Measurements from ENCODE around the gene NUP210L.
A peak's percentile ranks its signal among the peaks of the same experiment; 100 is the strongest.

NUP210L gene

GRCh38 chr1:153990468-153991150 lies 164.3 kb downstream of the NUP210L start, which contains the start of gene RPS27 (continued):
- TF ChIP-seq PRDM2 (tag by site-specific recombination; IDR thresholded peaks at IDR 0.05; ENCODE audit: borderline replicate concordance): no peak
- TF ChIP-seq, protein P1, sequence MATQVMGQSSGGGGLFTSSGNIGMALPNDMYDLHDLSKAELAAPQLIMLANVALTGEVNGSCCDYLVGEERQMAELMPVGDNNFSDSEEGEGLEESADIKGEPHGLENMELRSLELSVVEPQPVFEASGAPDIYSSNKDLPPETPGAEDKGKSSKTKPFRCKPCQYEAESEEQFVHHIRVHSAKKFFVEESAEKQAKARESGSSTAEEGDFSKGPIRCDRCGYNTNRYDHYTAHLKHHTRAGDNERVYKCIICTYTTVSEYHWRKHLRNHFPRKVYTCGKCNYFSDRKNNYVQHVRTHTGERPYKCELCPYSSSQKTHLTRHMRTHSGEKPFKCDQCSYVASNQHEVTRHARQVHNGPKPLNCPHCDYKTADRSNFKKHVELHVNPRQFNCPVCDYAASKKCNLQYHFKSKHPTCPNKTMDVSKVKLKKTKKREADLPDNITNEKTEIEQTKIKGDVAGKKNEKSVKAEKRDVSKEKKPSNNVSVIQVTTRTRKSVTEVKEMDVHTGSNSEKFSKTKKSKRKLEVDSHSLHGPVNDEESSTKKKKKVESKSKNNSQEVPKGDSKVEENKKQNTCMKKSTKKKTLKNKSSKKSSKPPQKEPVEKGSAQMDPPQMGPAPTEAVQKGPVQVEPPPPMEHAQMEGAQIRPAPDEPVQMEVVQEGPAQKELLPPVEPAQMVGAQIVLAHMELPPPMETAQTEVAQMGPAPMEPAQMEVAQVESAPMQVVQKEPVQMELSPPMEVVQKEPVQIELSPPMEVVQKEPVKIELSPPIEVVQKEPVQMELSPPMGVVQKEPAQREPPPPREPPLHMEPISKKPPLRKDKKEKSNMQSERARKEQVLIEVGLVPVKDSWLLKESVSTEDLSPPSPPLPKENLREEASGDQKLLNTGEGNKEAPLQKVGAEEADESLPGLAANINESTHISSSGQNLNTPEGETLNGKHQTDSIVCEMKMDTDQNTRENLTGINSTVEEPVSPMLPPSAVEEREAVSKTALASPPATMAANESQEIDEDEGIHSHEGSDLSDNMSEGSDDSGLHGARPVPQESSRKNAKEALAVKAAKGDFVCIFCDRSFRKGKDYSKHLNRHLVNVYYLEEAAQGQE (tag by site-specific recombination; IDR thresholded peaks at IDR 0.05): peak; percentile 73
- no peak for TF ChIP-seq ZNF248 (tag by site-specific recombination; IDR thresholded peaks at IDR 0.05)
- TF ChIP-seq KLF16 (tag by site-specific recombination; IDR thresholded peaks at IDR 0.05): no peak
- no peak for TF ChIP-seq ZNF202 (tag by site-specific recombination; IDR thresholded peaks at IDR 0.05; ENCODE audit: borderline replicate concordance)
- no peak for TF ChIP-seq ZNF785 (tag by site-specific recombination; IDR thresholded peaks at IDR 0.05)
- TF ChIP-seq ZNF2 (tag by site-specific recombination; IDR thresholded peaks at IDR 0.05): peak; percentile 95
- no peak for TF ChIP-seq ZNF175 (tag by site-specific recombination; IDR thresholded peaks at IDR 0.05)
- no peak for TF ChIP-seq ZNF830 (tag by site-specific recombination; IDR thresholded peaks at IDR 0.05; ENCODE audit: low read depth)
- TF ChIP-seq ZNF398 (tag by site-specific recombination; IDR thresholded peaks at IDR 0.05): no peak
- no peak for TF ChIP-seq ZNF677 (tag by site-specific recombination; IDR thresholded peaks at IDR 0.05)
- TF ChIP-seq ZNF292 (tag by site-specific recombination; IDR thresholded peaks at IDR 0.05; ENCODE audit: borderline replicate concordance, low read depth): no peak
- TF ChIP-seq ZNF24 (tag by site-specific recombination; IDR thresholded peaks at IDR 0.05): peak; percentile 44; the same call in 1 of the 2 replicates
- TF ChIP-seq ZNF26 (tag by site-specific recombination; IDR thresholded peaks at IDR 0.05): no peak
- TF ChIP-seq SP7 (tag by site-specific recombination; IDR thresholded peaks at IDR 0.05): peak; percentile 84
- TF ChIP-seq, protein P2, sequence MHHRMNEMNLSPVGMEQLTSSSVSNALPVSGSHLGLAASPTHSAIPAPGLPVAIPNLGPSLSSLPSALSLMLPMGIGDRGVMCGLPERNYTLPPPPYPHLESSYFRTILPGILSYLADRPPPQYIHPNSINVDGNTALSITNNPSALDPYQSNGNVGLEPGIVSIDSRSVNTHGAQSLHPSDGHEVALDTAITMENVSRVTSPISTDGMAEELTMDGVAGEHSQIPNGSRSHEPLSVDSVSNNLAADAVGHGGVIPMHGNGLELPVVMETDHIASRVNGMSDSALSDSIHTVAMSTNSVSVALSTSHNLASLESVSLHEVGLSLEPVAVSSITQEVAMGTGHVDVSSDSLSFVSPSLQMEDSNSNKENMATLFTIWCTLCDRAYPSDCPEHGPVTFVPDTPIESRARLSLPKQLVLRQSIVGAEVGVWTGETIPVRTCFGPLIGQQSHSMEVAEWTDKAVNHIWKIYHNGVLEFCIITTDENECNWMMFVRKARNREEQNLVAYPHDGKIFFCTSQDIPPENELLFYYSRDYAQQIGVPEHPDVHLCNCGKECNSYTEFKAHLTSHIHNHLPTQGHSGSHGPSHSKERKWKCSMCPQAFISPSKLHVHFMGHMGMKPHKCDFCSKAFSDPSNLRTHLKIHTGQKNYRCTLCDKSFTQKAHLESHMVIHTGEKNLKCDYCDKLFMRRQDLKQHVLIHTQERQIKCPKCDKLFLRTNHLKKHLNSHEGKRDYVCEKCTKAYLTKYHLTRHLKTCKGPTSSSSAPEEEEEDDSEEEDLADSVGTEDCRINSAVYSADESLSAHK (tag by site-specific recombination; IDR thresholded peaks at IDR 0.05): 0 out of 2 replicates have a peak, but pooled peaks have one; percentile 16
- TF ChIP-seq ZEB2 (tag by site-specific recombination; IDR thresholded peaks at IDR 0.05): peak; percentile 78
- peak; percentile 46; the same call in 1 of the 2 replicates for TF ChIP-seq ZNF777 (tag by site-specific recombination; IDR thresholded peaks at IDR 0.05; ENCODE audit: borderline replicate concordance)
- no peak for TF ChIP-seq ZSCAN23 (tag by site-specific recombination; IDR thresholded peaks at IDR 0.05)
- TF ChIP-seq ZNF324 (tag by site-specific recombination; IDR thresholded peaks at IDR 0.05): peak; percentile 91
- no peak; the same call in 1 of the 2 replicates for TF ChIP-seq KLF10 (tag by site-specific recombination; IDR thresholded peaks at IDR 0.05)
- TF ChIP-seq ZNF174 (tag by site-specific recombination; IDR thresholded peaks at IDR 0.05): no peak
- TF ChIP-seq ZNF155 (tag by site-specific recombination; IDR thresholded peaks at IDR 0.05): no peak
- TF ChIP-seq ZNF341 (tag by site-specific recombination; IDR thresholded peaks at IDR 0.05; ENCODE audit: low read depth): peak; percentile 85
- no peak for TF ChIP-seq ZNF654 (tag by site-specific recombination; IDR thresholded peaks at IDR 0.05; ENCODE audit: low read depth)
